Measurements from ENCODE around the gene HABP2.

DNA sequence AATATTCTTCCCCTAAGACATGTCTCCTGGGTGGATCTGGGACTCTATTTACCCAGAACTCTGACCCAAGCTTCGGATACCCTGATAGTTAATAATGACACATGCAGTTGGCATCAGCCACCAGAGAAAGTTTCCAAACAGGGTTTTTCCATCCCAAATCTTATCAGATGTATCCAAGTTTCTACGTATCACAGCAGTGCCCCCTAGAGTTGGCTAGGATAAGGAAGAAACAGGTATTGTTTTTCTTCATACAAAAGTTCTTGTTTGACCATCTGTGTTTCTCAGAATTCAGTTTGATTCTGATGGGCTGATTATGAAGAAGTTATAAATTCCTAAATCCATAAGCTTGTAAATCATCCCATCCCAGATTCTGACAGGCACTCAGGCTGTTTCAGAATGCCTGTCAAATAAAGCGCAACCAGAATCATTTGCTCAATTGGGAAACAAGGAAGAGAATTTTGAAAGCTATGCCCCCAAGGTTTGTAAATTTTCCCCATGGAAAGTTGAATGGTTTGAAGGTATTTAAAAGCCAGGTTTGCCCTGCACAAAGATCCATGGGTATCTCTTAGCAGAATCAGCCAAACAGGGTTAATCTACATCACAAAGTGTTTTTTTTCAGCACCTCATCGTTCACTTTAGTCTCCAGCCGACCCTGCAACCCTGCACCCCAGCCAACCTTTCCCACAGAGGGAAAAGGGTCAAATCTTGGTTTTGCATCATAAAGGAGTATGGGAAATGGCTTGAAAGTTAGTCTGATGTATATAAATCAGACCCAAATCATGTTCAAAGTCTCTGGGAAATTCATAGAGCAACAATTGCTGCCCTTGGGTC is 63.6 kb downstream of the HABP2 start:
- TF ChIP-seq, protein P1, sequence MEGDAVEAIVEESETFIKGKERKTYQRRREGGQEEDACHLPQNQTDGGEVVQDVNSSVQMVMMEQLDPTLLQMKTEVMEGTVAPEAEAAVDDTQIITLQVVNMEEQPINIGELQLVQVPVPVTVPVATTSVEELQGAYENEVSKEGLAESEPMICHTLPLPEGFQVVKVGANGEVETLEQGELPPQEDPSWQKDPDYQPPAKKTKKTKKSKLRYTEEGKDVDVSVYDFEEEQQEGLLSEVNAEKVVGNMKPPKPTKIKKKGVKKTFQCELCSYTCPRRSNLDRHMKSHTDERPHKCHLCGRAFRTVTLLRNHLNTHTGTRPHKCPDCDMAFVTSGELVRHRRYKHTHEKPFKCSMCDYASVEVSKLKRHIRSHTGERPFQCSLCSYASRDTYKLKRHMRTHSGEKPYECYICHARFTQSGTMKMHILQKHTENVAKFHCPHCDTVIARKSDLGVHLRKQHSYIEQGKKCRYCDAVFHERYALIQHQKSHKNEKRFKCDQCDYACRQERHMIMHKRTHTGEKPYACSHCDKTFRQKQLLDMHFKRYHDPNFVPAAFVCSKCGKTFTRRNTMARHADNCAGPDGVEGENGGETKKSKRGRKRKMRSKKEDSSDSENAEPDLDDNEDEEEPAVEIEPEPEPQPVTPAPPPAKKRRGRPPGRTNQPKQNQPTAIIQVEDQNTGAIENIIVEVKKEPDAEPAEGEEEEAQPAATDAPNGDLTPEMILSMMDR (IDR thresholded peaks at IDR 0.05; ENCODE audit: low read depth, low read length) = peak; percentile 65
- TF ChIP-seq POLR2A (IDR thresholded peaks at IDR 0.05; ENCODE audit: extremely low read depth, insufficient read length) = no peak
